ENCODE data around the gene MCC.
"Not testable (repeated sequence)": the region's sequence is repeated elsewhere in the genome, so short reads cannot be mapped to it uniquely, and the experiment has no call there.

The MCC gene

GRCh38 chr5:113081091-113081839 lies 407.0 kb downstream of the MCC start:
- DNase-seq (ENCODE audit: low spot score) = no peak

DNA sequence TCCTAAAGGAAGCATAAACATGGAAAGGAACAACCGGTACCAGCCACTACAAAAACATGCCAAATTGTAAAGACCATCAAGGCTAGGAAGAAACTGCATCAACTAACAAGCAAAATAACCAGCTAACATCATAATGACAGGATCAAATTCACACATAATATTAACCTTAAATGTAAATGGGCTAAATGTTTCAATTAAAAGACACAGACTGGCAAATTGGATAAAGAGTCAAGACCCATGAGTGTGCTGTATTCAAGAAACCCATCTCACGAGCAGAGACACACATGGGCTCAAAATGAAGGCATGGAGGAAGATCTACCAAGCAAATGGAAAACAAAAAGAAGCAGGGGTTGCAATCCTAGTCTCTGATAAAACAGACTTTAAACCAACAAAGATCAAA lies 411.6 kb downstream of the MCC start:
- not testable (repeated sequence) for DNase-seq (ENCODE audit: low spot score)

DNA sequence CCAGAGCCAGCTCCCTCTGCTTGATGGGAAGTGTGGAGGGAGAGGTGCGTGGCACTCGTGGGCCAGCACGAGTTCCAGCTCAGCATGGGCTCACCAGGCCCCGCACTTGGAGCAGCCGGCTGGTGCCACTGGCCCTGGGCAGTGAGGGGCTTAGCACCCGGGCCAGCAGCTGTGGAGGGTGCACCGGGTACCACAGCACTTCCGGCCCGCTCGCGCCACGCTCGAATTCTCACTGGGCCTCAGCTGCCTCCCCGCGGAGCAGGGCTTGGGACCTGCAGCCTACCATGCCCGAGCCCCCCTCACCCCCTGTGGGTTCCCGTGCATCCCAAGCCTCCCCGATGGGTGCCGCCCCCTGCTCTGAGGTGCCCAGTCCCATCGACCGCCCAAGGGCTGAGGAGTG lies 413.2 kb downstream of the MCC start:
- DNase-seq (ENCODE audit: low spot score) = no peak

DNA sequence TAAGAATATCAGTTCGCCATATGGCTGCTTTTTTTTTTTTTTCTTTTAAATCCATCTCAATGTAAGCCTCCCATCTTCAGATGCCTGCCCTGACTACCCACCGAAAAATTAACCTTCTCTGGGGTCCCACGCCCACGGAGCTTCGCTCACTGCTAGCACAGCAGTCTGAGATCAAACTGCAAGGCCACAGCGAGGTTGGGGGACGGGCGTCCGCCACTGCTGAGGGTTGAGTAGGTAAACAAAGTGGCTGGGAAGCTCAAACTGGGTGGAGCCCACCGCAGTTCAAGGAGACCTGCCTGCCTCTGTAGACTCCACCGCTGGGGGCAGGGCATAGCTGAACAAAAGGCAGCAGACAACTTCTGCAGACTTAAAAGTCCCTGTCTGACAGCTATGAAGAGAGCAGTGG lies 414.6 kb downstream of the MCC start:
- not testable (repeated sequence) for DNase-seq (ENCODE audit: low spot score)

- no peak for DNase-seq (ENCODE audit: low spot score)
Measured at GRCh38 chr5:113071401-113071800, 416.9 kb downstream of the MCC start.

DNA sequence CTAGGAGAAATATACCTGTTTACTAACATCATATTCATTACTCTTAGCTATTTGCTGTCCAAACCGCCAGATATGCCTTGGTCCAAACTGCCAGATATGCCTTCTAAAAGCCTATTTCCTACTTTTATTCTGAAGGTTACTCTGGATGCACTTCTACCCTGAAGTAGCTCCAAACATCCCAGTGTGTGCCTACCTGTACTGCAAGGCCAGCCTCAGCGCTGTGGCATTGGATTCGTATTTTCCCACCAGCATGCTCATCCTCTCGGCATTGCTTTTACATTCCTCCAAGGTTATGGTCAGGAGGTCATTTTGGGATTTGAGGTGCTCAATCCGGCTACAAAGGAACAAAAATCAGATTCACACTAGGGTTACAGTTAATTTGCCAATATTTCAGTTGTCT lies 417.4 kb downstream of the MCC start:
- DNase-seq (ENCODE audit: low spot score) = no peak

- no peak for DNase-seq (ENCODE audit: low spot score)
Measured at GRCh38 chr5:113068559-113068958, 419.7 kb downstream of the MCC start.

- DNase-seq (ENCODE audit: low spot score) = no peak
Measured at GRCh38 chr5:113067635-113068344, 420.5 kb downstream of the MCC start.

DNA sequence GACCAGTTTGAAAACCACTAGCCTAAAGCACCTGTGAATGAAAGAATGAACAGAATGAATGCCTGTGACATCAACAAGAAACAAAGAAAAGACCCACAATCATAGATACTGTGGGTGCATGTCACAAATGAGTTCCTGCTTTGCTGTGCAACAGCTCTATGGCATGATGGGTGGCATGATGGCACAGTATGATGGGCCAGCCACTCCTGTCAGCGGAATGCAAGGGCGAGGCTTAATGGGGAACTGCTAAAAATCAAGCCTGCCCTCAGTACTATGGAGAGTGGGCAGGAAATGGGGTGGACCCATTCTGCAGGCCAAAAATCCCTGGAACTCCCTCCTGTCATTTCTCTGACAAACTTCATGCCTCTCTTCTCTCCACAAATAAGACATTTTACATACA lies 422.6 kb downstream of the MCC start:
- DNase-seq (ENCODE audit: low spot score) = no peak

GRCh38 chr5:113064806-113065205 lies 423.4 kb downstream of the MCC start:
- no peak for DNase-seq (ENCODE audit: low spot score)

GRCh38 chr5:113063927-113064326 lies 424.3 kb downstream of the MCC start:
- no peak for DNase-seq (ENCODE audit: low spot score)

DNA sequence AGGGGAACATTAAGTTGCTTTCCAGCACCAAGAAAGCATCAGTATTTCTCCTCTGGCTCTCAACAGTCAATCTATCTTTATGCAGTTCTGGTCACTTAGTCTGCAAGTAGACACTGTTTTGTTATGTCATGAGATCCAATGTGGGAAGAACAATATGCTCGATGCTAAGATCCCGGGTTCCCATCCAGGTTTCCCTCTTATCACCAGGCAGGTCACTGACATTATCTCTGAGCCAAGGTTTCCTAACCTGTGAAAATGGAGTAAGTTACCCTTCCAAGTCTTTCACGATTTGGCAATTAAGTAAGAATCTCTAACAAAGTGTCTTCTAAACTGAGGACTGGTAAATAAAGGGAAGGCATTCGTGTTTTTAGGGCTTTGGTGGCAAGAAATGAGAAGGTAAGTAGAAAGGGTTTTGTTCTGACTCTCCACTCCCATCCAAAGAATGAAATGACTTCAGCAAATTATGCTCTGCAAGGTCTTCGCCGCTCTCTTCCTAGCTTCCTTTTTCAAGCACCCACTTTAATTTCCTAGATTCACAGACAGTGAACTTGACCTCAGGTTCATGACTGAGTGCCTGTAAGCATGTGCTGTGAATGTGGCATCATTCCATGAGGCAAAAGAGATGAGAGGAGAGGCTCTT lies 425.3 kb downstream of the MCC start:
- DNase-seq (ENCODE audit: low spot score) = no peak

- no peak for DNase-seq (ENCODE audit: low spot score)
Measured at GRCh38 chr5:113061846-113062780, 426.1 kb downstream of the MCC start.

DNA sequence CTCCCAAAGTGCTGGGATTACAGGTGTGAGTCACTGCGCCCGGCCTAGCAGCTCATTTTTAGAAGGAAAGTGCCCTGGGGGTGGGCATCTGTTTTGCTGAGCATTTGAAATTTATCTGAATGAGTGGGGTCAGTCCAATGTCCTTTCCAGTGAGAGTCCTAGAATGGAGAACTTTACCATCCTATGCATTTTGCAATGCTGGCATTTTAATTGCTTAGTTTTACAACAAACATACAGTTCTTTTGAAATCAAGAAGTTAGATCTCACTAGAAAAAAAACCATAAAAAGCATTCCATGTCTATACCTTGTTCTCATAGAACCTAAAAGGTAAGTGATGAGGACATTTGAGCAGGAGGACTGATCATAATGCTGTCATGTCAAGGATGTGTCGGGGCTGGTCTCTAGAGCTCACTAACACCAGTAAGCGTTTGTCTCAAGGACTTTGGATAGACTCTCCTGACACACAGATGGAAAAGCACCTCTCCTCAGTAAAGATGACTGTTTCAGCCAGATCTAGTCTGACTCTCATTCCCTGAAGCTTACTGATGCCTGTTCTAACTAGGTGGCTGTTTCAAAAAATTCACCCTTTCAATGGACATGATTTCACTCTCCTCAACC lies 427.7 kb downstream of the MCC start:
- no peak for DNase-seq (ENCODE audit: low spot score)

DNA sequence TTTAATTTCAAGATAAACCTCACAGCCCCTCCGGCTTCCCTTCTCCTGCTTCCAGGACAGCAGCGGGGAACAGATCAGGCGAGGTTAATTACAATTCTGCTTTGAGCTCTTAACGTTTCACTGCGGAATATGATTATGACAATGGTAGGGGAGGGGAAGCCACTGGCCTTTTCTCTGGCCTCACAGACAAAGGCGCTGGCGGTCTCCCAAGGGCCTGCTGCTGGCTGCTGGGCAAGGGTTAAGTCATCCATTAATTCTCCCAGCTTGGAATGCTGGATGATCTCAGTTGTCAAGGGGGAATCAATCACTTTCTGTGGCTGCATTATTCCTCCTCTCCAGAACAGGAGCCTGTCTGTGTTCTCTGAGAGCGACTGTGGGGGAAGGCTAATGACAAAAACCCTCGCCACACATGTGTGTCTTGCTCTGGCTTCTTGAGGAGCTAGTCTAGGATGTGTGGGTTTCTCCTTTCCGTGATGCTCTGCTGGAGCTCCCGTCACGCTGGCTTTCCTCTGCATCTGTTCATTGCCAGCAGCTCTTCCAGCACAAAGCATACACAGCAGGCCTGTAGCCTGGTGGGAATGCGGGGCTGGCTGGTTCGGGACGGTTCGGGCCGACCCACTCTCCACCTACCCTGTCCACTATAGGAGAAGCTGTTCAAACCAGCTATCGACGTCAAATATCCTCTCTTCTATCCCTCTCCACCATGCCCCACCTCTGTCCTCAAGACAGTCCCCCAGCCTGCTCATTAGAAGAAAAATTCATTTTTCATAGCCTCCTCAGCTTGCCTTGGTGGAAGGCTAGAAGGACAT lies 428.8 kb downstream of the MCC start:
- peak; percentile 67 for DNase-seq (ENCODE audit: low spot score)

DNA sequence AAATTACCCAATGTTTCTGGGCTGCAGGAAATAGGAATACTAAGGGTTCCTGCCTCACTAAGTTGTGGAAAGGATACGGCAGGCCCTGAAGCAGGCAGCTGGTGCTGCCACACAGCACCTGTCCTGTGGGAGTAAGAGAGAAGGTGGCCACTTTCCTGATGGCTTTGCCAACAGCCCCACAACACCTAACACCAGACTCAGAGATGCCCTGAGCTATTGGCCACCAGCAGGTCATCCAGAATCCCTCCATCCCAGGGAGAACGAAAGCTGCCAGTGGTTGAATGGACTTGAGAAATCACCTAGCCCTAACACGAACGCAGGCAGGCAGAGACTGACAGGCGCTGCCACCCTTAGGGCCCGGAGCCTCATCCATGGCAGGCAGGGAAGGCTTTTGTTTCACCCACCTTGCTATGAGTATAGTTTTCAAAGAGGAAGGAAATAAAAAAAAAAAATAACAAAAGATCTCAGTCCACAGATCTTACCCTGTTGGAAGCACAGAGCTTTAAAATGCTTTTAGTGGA lies 429.5 kb downstream of the MCC start:
- no peak for DNase-seq (ENCODE audit: low spot score)

- no peak for DNase-seq (ENCODE audit: low spot score)
Measured at GRCh38 chr5:113058269-113058668, 430.0 kb downstream of the MCC start.

GRCh38 chr5:113057557-113057984 lies 430.7 kb downstream of the MCC start:
- no peak for DNase-seq (ENCODE audit: low spot score)

GRCh38 chr5:113056988-113057387 lies 431.3 kb downstream of the MCC start:
- DNase-seq (ENCODE audit: low spot score) = no peak

DNA sequence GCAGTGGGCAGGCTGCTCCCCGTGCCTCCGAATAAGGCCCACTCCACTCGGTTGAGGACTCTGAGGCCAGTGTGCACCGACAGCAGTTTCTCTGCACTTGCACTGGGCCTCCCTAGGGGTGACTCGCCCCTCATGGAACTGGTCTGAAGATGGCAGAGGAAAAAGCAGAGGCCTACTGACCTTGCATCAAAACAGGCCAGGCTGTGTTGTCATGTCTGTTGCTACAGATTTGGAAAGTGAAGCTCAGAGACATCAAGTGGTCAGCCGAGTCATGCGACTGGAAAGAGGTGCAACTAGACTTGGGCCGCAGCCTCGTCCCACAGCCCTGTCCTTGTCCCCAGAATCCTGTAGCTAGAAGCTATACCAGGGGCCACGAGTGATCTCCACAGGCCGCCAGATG lies 433.4 kb downstream of the MCC start:
- no peak for DNase-seq (ENCODE audit: low spot score)
